ENCODE results near the gene PKDCC. TPM values are rescaled to one million over a fixed set of nuclear protein-coding genes. Genes with fewer than 3 reads are reported as not detected.

The PKDCC gene
- total and polyA plus RNA-seq, 3 donors from 2014 or later, result 86.0 to 122 (median 121) TPM

- H3K4me3 ChIP-seq, result no peak overlapping the region
- peaks cover 20% of the 10 kb centered on the region for H3K4me1 ChIP-seq
- WGBS, 2 donors, result 80 to 83% methylated on average over 10 of the region's 10 CpGs
- intact Hi-C loops (cut with DNase I; ENCODE audit: low total_unique reads), result no loop called here
- H3K9me3 ChIP-seq, result no peaks in the 10 kb centered on the region
- no peaks in the 10 kb centered on the region for H3K27me3 ChIP-seq
- H3K36me3 ChIP-seq (ENCODE audit: low read depth, missing control alignments), result no peaks in the 10 kb centered on the region
- H3K27ac ChIP-seq, result no peak overlapping the region
- DNase-seq, result no peak
- no peak for TF ChIP-seq POLR2A (IDR thresholded peaks at IDR 0.05)
- TF ChIP-seq, protein P1, sequence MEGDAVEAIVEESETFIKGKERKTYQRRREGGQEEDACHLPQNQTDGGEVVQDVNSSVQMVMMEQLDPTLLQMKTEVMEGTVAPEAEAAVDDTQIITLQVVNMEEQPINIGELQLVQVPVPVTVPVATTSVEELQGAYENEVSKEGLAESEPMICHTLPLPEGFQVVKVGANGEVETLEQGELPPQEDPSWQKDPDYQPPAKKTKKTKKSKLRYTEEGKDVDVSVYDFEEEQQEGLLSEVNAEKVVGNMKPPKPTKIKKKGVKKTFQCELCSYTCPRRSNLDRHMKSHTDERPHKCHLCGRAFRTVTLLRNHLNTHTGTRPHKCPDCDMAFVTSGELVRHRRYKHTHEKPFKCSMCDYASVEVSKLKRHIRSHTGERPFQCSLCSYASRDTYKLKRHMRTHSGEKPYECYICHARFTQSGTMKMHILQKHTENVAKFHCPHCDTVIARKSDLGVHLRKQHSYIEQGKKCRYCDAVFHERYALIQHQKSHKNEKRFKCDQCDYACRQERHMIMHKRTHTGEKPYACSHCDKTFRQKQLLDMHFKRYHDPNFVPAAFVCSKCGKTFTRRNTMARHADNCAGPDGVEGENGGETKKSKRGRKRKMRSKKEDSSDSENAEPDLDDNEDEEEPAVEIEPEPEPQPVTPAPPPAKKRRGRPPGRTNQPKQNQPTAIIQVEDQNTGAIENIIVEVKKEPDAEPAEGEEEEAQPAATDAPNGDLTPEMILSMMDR (IDR thresholded peaks at IDR 0.05), result no peak
These were observed 58.5 kb downstream of the PKDCC start for GRCh38 chr2:42106257-42106816.

DNA sequence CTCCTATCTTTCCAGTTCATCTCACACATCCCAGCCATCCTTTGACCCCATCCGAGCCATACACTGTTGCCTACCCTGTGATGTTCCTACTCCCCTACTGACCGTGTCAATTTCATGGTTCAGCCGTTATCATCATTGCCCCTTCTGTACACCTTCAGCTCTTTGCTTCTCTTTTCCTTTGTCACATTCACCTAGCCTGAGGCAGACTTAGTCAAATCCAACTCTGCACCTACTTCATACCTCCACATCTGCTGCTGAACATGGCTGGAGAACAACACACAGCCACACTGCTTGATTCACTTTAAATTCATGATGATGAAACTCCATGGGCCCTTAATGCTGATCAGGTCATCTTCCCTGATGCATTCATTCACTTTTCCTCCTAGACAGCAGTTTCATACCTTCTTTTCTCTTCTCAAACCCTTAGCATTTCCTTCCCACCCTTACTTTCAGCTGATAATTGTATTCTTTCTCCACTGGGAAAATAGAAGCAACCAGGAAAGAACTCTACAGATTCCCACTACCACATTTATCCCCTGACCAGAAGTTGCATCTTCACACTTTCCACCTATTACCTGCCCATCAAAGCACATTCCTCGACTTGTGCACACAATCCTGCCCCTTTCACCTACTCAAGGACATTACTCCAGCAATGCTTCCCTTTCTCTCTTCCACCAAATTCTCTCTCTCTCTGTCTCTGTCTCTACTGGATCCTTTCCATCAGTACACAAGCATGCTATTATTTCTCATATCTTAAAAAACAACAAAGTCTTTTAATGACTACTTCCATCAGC, 59.6 kb downstream of the PKDCC start:
- Histone ChIP-seq H3K9me3 (no peaks in the 10 kb centered on the region), H3K27me3 (no peaks in the 10 kb centered on the region), H3K36me3 (ENCODE audit: low read depth, missing control alignments) (no peaks in the 10 kb centered on the region), H3K27ac (no peak overlapping the region), H3K4me3 (no peak overlapping the region), H3K4me1 (peaks cover 9% of the 10 kb centered on the region)
- intact Hi-C loops (cut with DNase I; ENCODE audit: low total_unique reads), result no loop called here
- 78 to 79% methylated on average over 4 of the region's 4 CpGs for WGBS, 2 donors
- no peak for DNase-seq
- no peak for TF ChIP-seq POLR2A (IDR thresholded peaks at IDR 0.05)
- TF ChIP-seq, protein P1 (IDR thresholded peaks at IDR 0.05), result no peak

Other genes starting within 250 kb of the PKDCC start
- gene EML4, start 121.3 kb downstream of the PKDCC start, total RNA-seq, result 10 to 100 TPM; 67.1 to 71.0 TPM
- 49.0 TPM for gene EML4, start 121.3 kb downstream of the PKDCC start, polyA plus RNA-seq (ENCODE audit: insufficient read depth, low read depth, low replicate concordance)

Data from testis (tissue), 3 donors.